HepG2 (cell line): ENCODE measurements around the gene PPP2R5D. TPM values are rescaled to one million over a fixed set of nuclear protein-coding genes. Genes with fewer than 3 reads are reported as not detected.

Experiments
- AHR ChIP-seq: IDR thresholded peaks from 2 replicates; pipeline ENCODE4 v1.6.1; 2018; ENCODE audit warnings: missing genetic modification reagents, missing compliant biosample characterization
- ELF1 ChIP-seq: sonication (generic); formaldehyde crosslinking; IDR thresholded peaks from 2 replicates; pipeline ENCODE4 v1.4.0; 2020; ENCODE audit warnings: missing genetic modification reagents
- GTF3A ChIP-seq: sonication (generic); formaldehyde crosslinking; conservative IDR thresholded peaks from 2 replicates; pipeline ENCODE4 v1.4.0; 2020; ENCODE audit warnings: mild to moderate bottlenecking, missing genetic modification reagents
- HNRNPK ChIP-seq: fragments of 200-400 bp; formaldehyde crosslinking; IDR thresholded peaks from 2 replicates; pipeline ENCODE4 v1.6.1; 2018; ENCODE audit warnings: low read length, low read depth, moderate library complexity, mild to moderate bottlenecking; ENCODE audit not compliant: poor library complexity, severe bottlenecking
- IRF1 ChIP-seq: sonication (generic); formaldehyde crosslinking; IDR thresholded peaks from 2 replicates; pipeline ENCODE4 v1.4.0; 2020; ENCODE audit warnings: low read depth, mild to moderate bottlenecking, missing genetic modification reagents
- KLF9 ChIP-seq: IDR thresholded peaks from 2 replicates; pipeline ENCODE4 v1.6.1; 2016; ENCODE audit warnings: low read depth
- MEIS2 ChIP-seq: sonication (generic); formaldehyde crosslinking; IDR thresholded peaks from 2 replicates; pipeline ENCODE4 v1.9.0; 2021; ENCODE audit warnings: mild to moderate bottlenecking, missing genetic modification reagents
- MNT ChIP-seq: fragments of 450-650 bp; IDR thresholded peaks from 2 replicates; pipeline ENCODE4 v1.6.1; 2016
- NFATC3 ChIP-seq: sonication (generic); formaldehyde crosslinking; IDR thresholded peaks from 2 replicates; pipeline ENCODE4 v1.5.1; 2020; ENCODE audit warnings: mild to moderate bottlenecking, missing genetic modification reagents
- NFE2L2 ChIP-seq: fragments of 150-350 bp; IDR thresholded peaks from 2 replicates; pipeline ENCODE4 v1.6.1; 2014; ENCODE audit warnings: low read length
- POLR2AphosphoS2 ChIP-seq: IDR thresholded peaks from 2 replicates; pipeline ENCODE4 v1.6.1; 2011; ENCODE audit warnings: low read depth, low read length, improper control_type of control experiment
- SMC3 ChIP-seq: IDR thresholded peaks from 2 replicates; pipeline ENCODE4 v1.6.1; 2011; ENCODE audit warnings: low read length, improper control_type of control experiment
- SNRNP70 ChIP-seq: fragments of 200-400 bp; formaldehyde crosslinking; IDR thresholded peaks from 2 replicates; pipeline ENCODE4 v1.6.1; 2017; ENCODE audit warnings: mild to moderate bottlenecking, low read depth, low read length, moderate library complexity
- TFAP4 ChIP-seq: sonication (generic); IDR thresholded peaks from 2 replicates; pipeline ENCODE4 v1.6.1; 2016; ENCODE audit warnings: low read depth, borderline replicate concordance
- WIZ ChIP-seq: sonication (generic); formaldehyde crosslinking; IDR thresholded peaks from 2 replicates; pipeline ENCODE4 v1.5.1; 2020; ENCODE audit warnings: mild to moderate bottlenecking, missing genetic modification reagents
- ZNF224 ChIP-seq: sonication (generic); formaldehyde crosslinking; IDR thresholded peaks from 2 replicates; pipeline ENCODE4 v1.5.0; 2020; ENCODE audit warnings: mild to moderate bottlenecking, missing genetic modification reagents
- ZNF329 ChIP-seq: sonication (generic); formaldehyde crosslinking; IDR thresholded peaks from 2 replicates; pipeline ENCODE4 v1.9.0; 2021; ENCODE audit warnings: low read depth, mild to moderate bottlenecking, missing genetic modification reagents
- ZNF414 ChIP-seq: sonication (generic); formaldehyde crosslinking; IDR thresholded peaks from 2 replicates; pipeline ENCODE4 v1.5.0; 2020; ENCODE audit warnings: missing genetic modification reagents
- ZNF546 ChIP-seq: sonication (generic); formaldehyde crosslinking; conservative IDR thresholded peaks from 2 replicates; pipeline ENCODE4 v1.8.1; 2023; ENCODE audit warnings: mild to moderate bottlenecking, missing genetic modification reagents
- ZNF549 ChIP-seq: sonication (generic); formaldehyde crosslinking; IDR thresholded peaks from 2 replicates; pipeline ENCODE4 v1.5.0; 2020; ENCODE audit warnings: missing genetic modification reagents
- ZNF879 ChIP-seq: sonication (generic); formaldehyde crosslinking; IDR thresholded peaks from 2 replicates; pipeline ENCODE4 v1.8.1; 2023; ENCODE audit warnings: missing genetic modification reagents
- ZSCAN25 ChIP-seq: sonication (generic); formaldehyde crosslinking; IDR thresholded peaks from 2 replicates; pipeline ENCODE4 v1.8.0; 2022; ENCODE audit warnings: mild to moderate bottlenecking, missing genetic modification reagents
- polyA plus RNA-seq, 8 experiments: library from polyadenylated mRNA; depleted of rRNA in 3 of 8; stranded (reverse) in 7 of 8; unstranded in 1 of 8; fragments of >200 nt; fragmentation: Illumina TruSeq in 4 of 8; extraction: Trizol in 4 of 8; gene quantifications; 2 replicates each; pipeline versions ENCODE4 v1.2.1 to v1.2.3, GENCODE V29; 2011 to 2016; ENCODE audit warnings: low read depth in 4 of 8, missing spikeins in 1 of 8, mixed read lengths in 1 of 8; ENCODE audit not compliant: insufficient read depth in 1 of 8
- total RNA-seq, 5 experiments: library from RNA; depleted of rRNA; stranded (reverse); fragments of >200 nt; fragmentation: Illumina TruSeq; extraction: Trizol; gene quantifications; 2 replicates each; pipeline ENCODE4 v1.2.3, GENCODE V29; 2016; ENCODE audit warnings: low read depth in 1 of 5
- TF ChIP-seq, protein P1 (sequence below): sonication (generic); formaldehyde crosslinking; IDR thresholded peaks from 2 replicates; pipeline ENCODE4 v1.4.0; 2020; ENCODE audit warnings: low read depth, missing genetic modification reagents

PPP2R5D gene
- total and polyA plus RNA-seq, 2 of the 13 experiments (the other 11 are each of a cell fraction or from before 2014, with no cell fraction given) = 53.7 to 60.4 TPM

DNA sequence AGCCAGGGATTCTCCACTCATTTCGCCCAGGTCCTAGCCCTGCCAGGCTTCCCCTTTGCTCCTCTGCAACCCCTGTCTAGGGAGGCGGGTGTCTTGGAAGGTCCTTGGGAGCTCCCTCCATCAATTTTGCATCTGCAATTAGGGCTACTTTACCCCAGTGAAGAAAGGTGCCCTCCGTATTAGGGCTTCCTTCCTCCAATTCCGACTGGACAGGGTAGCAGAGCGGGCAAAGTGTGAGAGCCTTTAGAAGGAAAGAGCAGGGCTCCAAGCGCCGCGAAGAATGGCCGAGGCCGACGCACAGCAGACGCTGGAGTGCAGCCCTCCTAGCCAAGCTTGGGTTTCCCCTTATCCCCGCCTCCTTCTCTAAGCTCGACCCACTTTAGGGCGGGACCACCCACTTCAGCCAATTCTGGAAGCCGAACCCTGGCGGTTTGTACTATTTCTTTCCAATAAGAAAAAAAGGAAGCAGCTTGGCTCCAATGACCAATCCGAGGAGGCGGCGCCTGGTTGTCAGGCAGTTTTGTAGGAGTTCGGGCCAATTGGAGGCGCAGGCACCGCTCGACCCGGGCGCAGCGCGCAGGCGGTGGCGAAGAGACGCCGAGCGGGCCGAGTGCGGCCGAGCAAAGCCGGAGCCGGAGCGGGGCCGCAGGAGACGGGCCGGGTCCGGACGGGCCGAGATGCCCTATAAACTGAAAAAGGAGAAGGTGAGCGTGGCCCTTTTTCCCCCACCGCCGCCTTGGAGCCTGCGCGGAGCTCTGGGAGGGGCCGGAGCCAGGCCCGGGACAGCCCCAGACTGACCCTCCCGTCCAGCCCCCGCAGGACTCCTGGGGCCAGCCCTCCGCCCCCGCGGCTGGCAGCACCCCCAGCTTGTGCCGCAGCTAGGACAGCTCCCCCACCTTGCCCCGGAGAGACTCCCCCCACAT lies at the start of gene PPP2R5D (continued):
- TF ChIP-seq IRF1 (no peak), GTF3A (CRISPR knock-in tag) (no peak; the same call in 1 of the 2 replicates), NFATC3 (no peak), POLR2AphosphoS2 (no peak), ZNF546 (peak; percentile 61; the same call in 1 of the 2 replicates), ZNF329 (peak; percentile 90; the same call in 1 of the 2 replicates), AHR (CRISPR knock-in tag) (peak; percentile 70), ZNF879 (CRISPR knock-in tag) (no peak), NFE2L2 (no peak), ZNF414 (CRISPR knock-in tag) (no peak), SMC3 (no peak), SNRNP70 (no peak), ZNF549 (CRISPR knock-in tag) (no peak), ZNF224 (CRISPR knock-in tag) (peak; percentile 34; the same call in 1 of the 2 replicates), ZSCAN25 (no peak), KLF9 (peak; percentile 62; the same call in 1 of the 2 replicates), HNRNPK (peak; percentile 84), ELF1 (CRISPR knock-in tag) (no peak; the same call in 1 of the 2 replicates), MEIS2 (CRISPR knock-in tag) (peak; percentile 45; the same call in 1 of the 2 replicates), WIZ (CRISPR knock-in tag) (no peak), TFAP4 (no peak; the same call in 1 of the 2 replicates), MNT (no peak)
- TF ChIP-seq, protein P1, sequence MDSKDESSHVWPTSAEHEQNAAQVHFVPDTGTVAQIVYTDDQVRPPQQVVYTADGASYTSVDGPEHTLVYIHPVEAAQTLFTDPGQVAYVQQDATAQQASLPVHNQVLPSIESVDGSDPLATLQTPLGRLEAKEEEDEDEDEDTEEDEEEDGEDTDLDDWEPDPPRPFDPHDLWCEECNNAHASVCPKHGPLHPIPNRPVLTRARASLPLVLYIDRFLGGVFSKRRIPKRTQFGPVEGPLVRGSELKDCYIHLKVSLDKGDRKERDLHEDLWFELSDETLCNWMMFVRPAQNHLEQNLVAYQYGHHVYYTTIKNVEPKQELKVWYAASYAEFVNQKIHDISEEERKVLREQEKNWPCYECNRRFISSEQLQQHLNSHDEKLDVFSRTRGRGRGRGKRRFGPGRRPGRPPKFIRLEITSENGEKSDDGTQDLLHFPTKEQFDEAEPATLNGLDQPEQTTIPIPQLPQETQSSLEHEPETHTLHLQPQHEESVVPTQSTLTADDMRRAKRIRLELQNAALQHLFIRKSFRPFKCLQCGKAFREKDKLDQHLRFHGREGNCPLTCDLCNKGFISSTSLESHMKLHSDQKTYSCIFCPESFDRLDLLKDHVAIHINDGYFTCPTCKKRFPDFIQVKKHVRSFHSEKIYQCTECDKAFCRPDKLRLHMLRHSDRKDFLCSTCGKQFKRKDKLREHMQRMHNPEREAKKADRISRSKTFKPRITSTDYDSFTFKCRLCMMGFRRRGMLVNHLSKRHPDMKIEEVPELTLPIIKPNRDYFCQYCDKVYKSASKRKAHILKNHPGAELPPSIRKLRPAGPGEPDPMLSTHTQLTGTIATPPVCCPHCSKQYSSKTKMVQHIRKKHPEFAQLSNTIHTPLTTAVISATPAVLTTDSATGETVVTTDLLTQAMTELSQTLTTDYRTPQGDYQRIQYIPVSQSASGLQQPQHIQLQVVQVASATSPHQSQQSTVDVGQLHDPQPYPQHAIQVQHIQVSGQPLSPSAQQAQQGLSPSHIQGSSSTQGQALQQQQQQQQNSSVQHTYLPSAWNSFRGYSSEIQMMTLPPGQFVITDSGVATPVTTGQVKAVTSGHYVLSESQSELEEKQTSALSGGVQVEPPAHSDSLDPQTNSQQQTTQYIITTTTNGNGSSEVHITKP (CRISPR knock-in tag) = no peak; the same call in 1 of the 2 replicates
